GM19025 (cell line): ENCODE results near the gene IRS1.
"Not testable (repeated sequence)": the region's sequence is repeated elsewhere in the genome, so short reads cannot be mapped to it uniquely, and the experiment has no call there.

Experiments
- ATAC-seq: cut with Tn5 transposase; IDR thresholded peaks from one replicate; pipeline ENCODE4 v1.9.1; 2021; ENCODE audit warnings: mild to moderate bottlenecking, low read depth, moderate library complexity; ENCODE audit not compliant: unreplicated experiment

IRS1 gene

GRCh38 chr2:226799211-226799975, at the start of gene IRS1:
IRS1 (minus strand) TSS chr2:226799820; CDS start chr2:226798738, 1,082 bp downstream.
- ATAC-seq, result peak; percentile 28

GRCh38 chr2:226849349-226849748, 49.7 kb upstream of the IRS1 start:
- ATAC-seq, result no peak

GRCh38 chr2:226847511-226847910, 47.9 kb upstream of the IRS1 start:
- no peak for ATAC-seq

- ATAC-seq, result no peak
These were observed 47.5 kb upstream of the IRS1 start for GRCh38 chr2:226847090-226847489.

GRCh38 chr2:226845386-226846116, 45.9 kb upstream of the IRS1 start:
- peak; percentile 44 for ATAC-seq

GRCh38 chr2:226843001-226843400, 43.4 kb upstream of the IRS1 start:
- ATAC-seq, result not testable (repeated sequence)

- ATAC-seq, result no peak
These were observed 40.3 kb upstream of the IRS1 start for GRCh38 chr2:226839951-226840350.

GRCh38 chr2:226839161-226839560, 39.5 kb upstream of the IRS1 start:
- no peak for ATAC-seq

- ATAC-seq, result no peak
These were observed 39.1 kb upstream of the IRS1 start for GRCh38 chr2:226838722-226839121.

- no peak for ATAC-seq
These were observed 38.4 kb upstream of the IRS1 start for GRCh38 chr2:226837787-226838603.

- ATAC-seq, result no peak
These were observed 37.7 kb upstream of the IRS1 start for GRCh38 chr2:226837334-226837733.

GRCh38 chr2:226836548-226836885, 36.9 kb upstream of the IRS1 start:
- ATAC-seq, result no peak

- peak; percentile 82 for ATAC-seq
These were observed 36.4 kb upstream of the IRS1 start, which contains the start of gene RHBDD1 for GRCh38 chr2:226835796-226836547. RHBDD1 (plus strand) TSS chr2:226836054; CDS start chr2:226864694, 28,640 bp downstream.

- peak; percentile 27 for ATAC-seq
These were observed 35.8 kb upstream of the IRS1 start for GRCh38 chr2:226835420-226835795.

- not testable (repeated sequence) for ATAC-seq
These were observed 35.3 kb upstream of the IRS1 start for GRCh38 chr2:226834880-226835279.

GRCh38 chr2:226832061-226832460, 32.4 kb upstream of the IRS1 start:
- ATAC-seq, result no peak

- no peak for ATAC-seq
These were observed 31.6 kb upstream of the IRS1 start for GRCh38 chr2:226831266-226831665.

GRCh38 chr2:226829721-226830631, 30.4 kb upstream of the IRS1 start:
- no peak for ATAC-seq

GRCh38 chr2:226828191-226828590, 28.6 kb upstream of the IRS1 start:
- ATAC-seq, result no peak
